ENCODE data around the gene RPTOR.

Gene RPTOR

GRCh38 chr17:80892900-80893603, 348.4 kb downstream of the RPTOR start:
- DNase-seq (ENCODE audit: low read depth), result peak; percentile 34

GRCh38 chr17:80893604-80894438, 349.2 kb downstream of the RPTOR start:
- DNase-seq (ENCODE audit: low read depth), result no peak

GRCh38 chr17:80894439-80894721, 349.7 kb downstream of the RPTOR start:
- no peak for DNase-seq (ENCODE audit: low read depth)

GRCh38 chr17:80894726-80895125, 350.1 kb downstream of the RPTOR start:
- no peak for DNase-seq (ENCODE audit: low read depth)

- no peak for DNase-seq (ENCODE audit: low read depth)
Measured at GRCh38 chr17:80895366-80895765, 350.7 kb downstream of the RPTOR start.

GRCh38 chr17:80898716-80899115, 354.1 kb downstream of the RPTOR start:
- DNase-seq (ENCODE audit: low read depth), result no peak

- DNase-seq (ENCODE audit: low read depth), result peak; percentile 25
Measured at GRCh38 chr17:80899402-80900268, 355.0 kb downstream of the RPTOR start.

GRCh38 chr17:80901319-80901718, 356.7 kb downstream of the RPTOR start:
- no peak for DNase-seq (ENCODE audit: low read depth)

- no peak for DNase-seq (ENCODE audit: low read depth)
Measured at GRCh38 chr17:80902197-80902962, 357.7 kb downstream of the RPTOR start.

GRCh38 chr17:80902963-80903611, 358.4 kb downstream of the RPTOR start:
- DNase-seq (ENCODE audit: low read depth), result no peak

GRCh38 chr17:80904036-80904753, 359.6 kb downstream of the RPTOR start:
- DNase-seq (ENCODE audit: low read depth), result no peak

- no peak for DNase-seq (ENCODE audit: low read depth)
Measured at GRCh38 chr17:80905586-80906230, 361.1 kb downstream of the RPTOR start.

- no peak for DNase-seq (ENCODE audit: low read depth)
Measured at GRCh38 chr17:80906364-80907259, 362.0 kb downstream of the RPTOR start.

GRCh38 chr17:80907281-80907680, 362.6 kb downstream of the RPTOR start:
- DNase-seq (ENCODE audit: low read depth), result no peak

- DNase-seq (ENCODE audit: low read depth), result no peak
Measured at GRCh38 chr17:80908211-80908610, 363.6 kb downstream of the RPTOR start.

GRCh38 chr17:80908776-80909175, 364.1 kb downstream of the RPTOR start:
- no peak for DNase-seq (ENCODE audit: low read depth)

GRCh38 chr17:80909635-80910034, 365.0 kb downstream of the RPTOR start:
- DNase-seq (ENCODE audit: low read depth), result no peak

- no peak for DNase-seq (ENCODE audit: low read depth)
Measured at GRCh38 chr17:80910043-80910442, 365.4 kb downstream of the RPTOR start.

- DNase-seq (ENCODE audit: low read depth), result no peak
Measured at GRCh38 chr17:80912476-80912875, 367.8 kb downstream of the RPTOR start.

Data from iris pigment epithelial cell (primary cell).